Tibial nerve (tissue), 3 donors: ENCODE results near the gene GGNBP2.

Source experiments
- CTCF ChIP-seq, 5 experiments: fragments of 200-600 bp in 3 of 5; fragments of 450-650 bp in 2 of 5; sonication (generic) in 3 of 5; IDR thresholded peaks; one replicate each; pipeline ENCODE4 v1.5.1; 2016 to 2019; ENCODE audit warnings: antibody characterized with exemption in 5 of 5, mild to moderate bottlenecking in 3 of 5, moderate library complexity in 2 of 5
- POLR2A ChIP-seq, 2 donors: fragments of 450-650 bp; IDR thresholded peaks; one replicate each; pipeline ENCODE4 v1.6.1; 2017; ENCODE audit warnings: antibody characterized with exemption in 2 of 2, mild to moderate bottlenecking in 2 of 2, moderate library complexity in 2 of 2

GRCh38 chr17:36591434-36592315 lies 47.0 kb downstream of the GGNBP2 start, which contains the start of gene DHRS11:
- TF ChIP-seq CTCF (IDR thresholded peaks at IDR 0.05) (no peak), POLR2A (IDR thresholded peaks at IDR 0.05) (no peak)
